DND-41 (cell line): ENCODE measurements around the gene UNC5C.

Experiments
- ATAC-seq: fragments of 200-7000 bp; cut with Tn5 transposase; 3 replicates; pipeline ENCODE4 v1.9.1; 2021; ENCODE audit warnings: low read depth; ENCODE audit not compliant: insufficient read depth
- DNase-seq: peaks from one replicate; pipeline ENCODE4 v3.0.0-alpha.2; 2020
- H2AFZ ChIP-seq: 2 replicates; pipeline ENCODE4 v1.6.0; 2012; ENCODE audit warnings: low read depth, low read length
- H3K27ac ChIP-seq: 2 replicates; pipeline ENCODE4 v1.5.1; 2012; ENCODE audit warnings: low read length, inconsistent platforms
- H3K27me3 ChIP-seq: fragments of 200-600 bp; sonication (generic); 2 replicates; pipeline ENCODE4 v1.6.0; 2012; ENCODE audit warnings: low read length, mild to moderate bottlenecking, inconsistent platforms; ENCODE audit not compliant: insufficient read depth, poor library complexity
- H3K36me3 ChIP-seq: 2 replicates; pipeline ENCODE4 v1.5.1; 2012; ENCODE audit warnings: low read length, inconsistent platforms; ENCODE audit not compliant: insufficient read depth
- H3K4me1 ChIP-seq: 2 replicates; pipeline ENCODE4 v1.5.1; 2012; ENCODE audit warnings: mild to moderate bottlenecking, low read length; ENCODE audit not compliant: insufficient read depth
- H3K4me2 ChIP-seq: 2 replicates; pipeline ENCODE4 v1.6.0; 2012; ENCODE audit warnings: mild to moderate bottlenecking, moderate library complexity, low read length, inconsistent platforms; ENCODE audit not compliant: insufficient read depth
- H3K4me3 ChIP-seq, 2 experiments: fragments of 200-600 bp in 1 of 2; shearing (Covaris generic) in 1 of 2; 2 replicates each; pipeline ENCODE4 v1.5.1; 2012 to 2016; ENCODE audit warnings: inconsistent platforms in 2 of 2, low read length in 2 of 2, mild to moderate bottlenecking in 2 of 2, low read depth in 1 of 2, moderate library complexity in 1 of 2
- H3K79me2 ChIP-seq: 2 replicates; pipeline ENCODE4 v1.6.0; 2012; ENCODE audit warnings: low read length, inconsistent platforms; ENCODE audit not compliant: insufficient read depth
- H3K9ac ChIP-seq: 2 replicates; pipeline ENCODE4 v1.6.0; 2012; ENCODE audit warnings: low read depth, mild to moderate bottlenecking, inconsistent platforms, low read length, moderate library complexity
- H3K9me3 ChIP-seq: 2 replicates; pipeline ENCODE4 v1.5.1; 2012; ENCODE audit warnings: low read length, moderate library complexity, mild to moderate bottlenecking, inconsistent platforms; ENCODE audit not compliant: insufficient read depth, severe bottlenecking
- H4K20me1 ChIP-seq: 2 replicates; pipeline ENCODE4 v1.6.0; 2012; ENCODE audit warnings: low read length; ENCODE audit not compliant: insufficient read depth
- EZH2 ChIP-seq: IDR thresholded peaks from 3 replicates; pipeline ENCODE4 v1.6.1; 2012; ENCODE audit warnings: borderline replicate concordance, low read depth, mild to moderate bottlenecking, moderate library complexity, low read length, inconsistent platforms; ENCODE audit not compliant: severe bottlenecking
- TF ChIP-seq, protein P1 (sequence below): IDR thresholded peaks from 2 replicates; pipeline ENCODE4 v1.5.1; 2012; ENCODE audit warnings: borderline replicate concordance, low read length, moderate library complexity, mild to moderate bottlenecking; ENCODE audit not compliant: poor library complexity, severe bottlenecking; ENCODE audit errors: extremely low read depth

Gene UNC5C

DNA sequence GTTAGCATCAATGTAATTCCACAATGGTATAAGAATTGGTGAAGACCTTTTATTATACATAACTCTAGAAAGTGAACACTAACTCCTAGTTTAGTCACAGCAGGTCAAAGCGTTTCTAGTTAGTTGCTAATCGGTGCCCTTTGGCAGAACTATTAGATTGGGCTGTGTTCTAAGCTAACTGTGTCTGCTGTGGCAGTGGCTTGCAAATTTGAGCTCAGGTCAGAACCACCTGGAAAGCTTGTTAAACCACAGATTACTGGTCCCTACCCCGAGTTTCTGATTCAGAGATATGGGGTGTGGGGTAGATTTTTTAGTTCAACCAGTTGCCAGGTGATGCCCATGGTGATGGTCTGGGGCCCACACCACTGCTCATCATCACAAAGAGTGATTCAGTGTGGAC lies 332.1 kb downstream of the UNC5C start:
- H3K4me2 ChIP-seq = no peak overlapping the region
- peak; percentile 53; the same call in 2 of the 3 replicates for ATAC-seq
- DNase-seq = no peak
- H3K27me3 ChIP-seq = no peaks in the 10 kb centered on the region
- H2AFZ ChIP-seq = no peak overlapping the region
- H3K9ac ChIP-seq = no peak overlapping the region
- no peaks in the 10 kb centered on the region for H3K36me3 ChIP-seq
- no peak overlapping the region for H3K4me3 ChIP-seq
- H3K9me3 ChIP-seq = no peaks in the 10 kb centered on the region
- TF ChIP-seq, protein P1, sequence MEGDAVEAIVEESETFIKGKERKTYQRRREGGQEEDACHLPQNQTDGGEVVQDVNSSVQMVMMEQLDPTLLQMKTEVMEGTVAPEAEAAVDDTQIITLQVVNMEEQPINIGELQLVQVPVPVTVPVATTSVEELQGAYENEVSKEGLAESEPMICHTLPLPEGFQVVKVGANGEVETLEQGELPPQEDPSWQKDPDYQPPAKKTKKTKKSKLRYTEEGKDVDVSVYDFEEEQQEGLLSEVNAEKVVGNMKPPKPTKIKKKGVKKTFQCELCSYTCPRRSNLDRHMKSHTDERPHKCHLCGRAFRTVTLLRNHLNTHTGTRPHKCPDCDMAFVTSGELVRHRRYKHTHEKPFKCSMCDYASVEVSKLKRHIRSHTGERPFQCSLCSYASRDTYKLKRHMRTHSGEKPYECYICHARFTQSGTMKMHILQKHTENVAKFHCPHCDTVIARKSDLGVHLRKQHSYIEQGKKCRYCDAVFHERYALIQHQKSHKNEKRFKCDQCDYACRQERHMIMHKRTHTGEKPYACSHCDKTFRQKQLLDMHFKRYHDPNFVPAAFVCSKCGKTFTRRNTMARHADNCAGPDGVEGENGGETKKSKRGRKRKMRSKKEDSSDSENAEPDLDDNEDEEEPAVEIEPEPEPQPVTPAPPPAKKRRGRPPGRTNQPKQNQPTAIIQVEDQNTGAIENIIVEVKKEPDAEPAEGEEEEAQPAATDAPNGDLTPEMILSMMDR = no peak
- no peak for TF ChIP-seq EZH2
- H4K20me1 ChIP-seq = no peaks in the 10 kb centered on the region
- H3K79me2 ChIP-seq = no peaks in the 10 kb centered on the region
- H3K27ac ChIP-seq = no peak overlapping the region
- H3K4me1 ChIP-seq = peaks cover 4% of the 10 kb centered on the region; the same call in 1 of the 2 replicates

DNA sequence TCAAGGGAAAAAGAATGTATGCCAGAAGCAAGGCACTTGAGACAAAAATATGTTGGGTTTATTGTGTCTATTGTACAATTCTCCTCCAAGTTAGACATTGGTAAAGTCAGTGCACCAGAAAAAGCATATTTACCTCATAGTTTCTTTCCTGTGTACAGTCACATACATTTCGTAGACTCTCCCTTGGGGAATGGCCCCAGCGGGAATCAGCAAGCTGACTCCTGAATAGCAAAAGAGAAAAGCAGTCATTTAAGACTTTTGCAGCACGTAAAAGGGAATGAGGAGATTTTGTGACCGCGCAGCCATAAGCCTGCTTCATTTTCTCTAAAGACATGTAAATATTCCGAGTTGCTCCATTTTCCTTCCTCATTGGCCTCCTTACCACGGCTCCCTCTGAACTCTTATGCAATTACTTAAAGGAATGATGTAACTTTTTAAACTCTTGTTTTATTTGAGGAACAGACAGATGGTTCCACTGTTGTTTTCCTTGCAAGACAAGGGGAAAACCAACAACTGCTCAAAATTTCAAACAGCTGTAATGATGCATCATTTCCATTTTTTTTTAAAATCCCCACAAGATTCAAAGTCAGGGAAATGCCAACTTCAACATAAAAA lies 332.7 kb downstream of the UNC5C start:
- no peak overlapping the region for H3K9ac ChIP-seq

DNA sequence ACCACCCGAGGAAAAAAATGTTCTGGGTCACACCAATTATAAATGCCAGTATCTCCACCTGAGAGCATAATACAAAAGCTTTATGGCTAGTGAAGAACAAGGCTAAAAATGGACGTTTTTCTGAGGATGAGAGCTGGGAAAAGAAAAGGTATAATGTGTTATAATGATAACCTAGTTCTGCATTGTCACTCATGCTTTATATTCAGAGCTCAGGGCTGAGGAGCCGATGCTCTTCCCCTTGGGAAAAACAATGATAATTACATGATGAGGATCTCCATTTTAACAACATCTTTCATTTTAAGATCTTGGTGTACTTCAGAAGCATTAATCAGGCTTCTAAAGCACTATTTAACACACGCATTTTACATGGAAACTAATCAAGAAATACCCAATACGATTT lies 333.7 kb downstream of the UNC5C start:
- no peak for DNase-seq
- no peak overlapping the region for H3K4me2 ChIP-seq
- no peak overlapping the region for H3K4me3 ChIP-seq
- no peaks in the 10 kb centered on the region for H4K20me1 ChIP-seq
- peaks cover 4% of the 10 kb centered on the region; the same call in 1 of the 2 replicates for H3K4me1 ChIP-seq
- no peaks in the 10 kb centered on the region for H3K27me3 ChIP-seq
- no peak overlapping the region for H2AFZ ChIP-seq
- H3K79me2 ChIP-seq = no peaks in the 10 kb centered on the region
- ATAC-seq = no peak
- no peaks in the 10 kb centered on the region for H3K36me3 ChIP-seq
- no peak overlapping the region for H3K9ac ChIP-seq
- no peaks in the 10 kb centered on the region for H3K9me3 ChIP-seq
- TF ChIP-seq EZH2 = no peak
- TF ChIP-seq, protein P1 = no peak
- H3K27ac ChIP-seq = no peak overlapping the region

More for the DNA sequence above, 332.7 kb downstream of the UNC5C start:
- Histone ChIP-seq H3K27ac (no peak overlapping the region), H3K4me3 (no peak overlapping the region), H3K79me2 (no peaks in the 10 kb centered on the region), H3K4me1 (peaks cover 4% of the 10 kb centered on the region; the same call in 1 of the 2 replicates), H3K9me3 (no peaks in the 10 kb centered on the region), H3K27me3 (no peaks in the 10 kb centered on the region), H4K20me1 (no peaks in the 10 kb centered on the region), H3K36me3 (no peaks in the 10 kb centered on the region), H2AFZ (no peak overlapping the region), H3K4me2 (no peak overlapping the region)
- DNase-seq (no peak), ATAC-seq (no peak)
- TF ChIP-seq EZH2 = no peak
- TF ChIP-seq, protein P1 = no peak

DNA sequence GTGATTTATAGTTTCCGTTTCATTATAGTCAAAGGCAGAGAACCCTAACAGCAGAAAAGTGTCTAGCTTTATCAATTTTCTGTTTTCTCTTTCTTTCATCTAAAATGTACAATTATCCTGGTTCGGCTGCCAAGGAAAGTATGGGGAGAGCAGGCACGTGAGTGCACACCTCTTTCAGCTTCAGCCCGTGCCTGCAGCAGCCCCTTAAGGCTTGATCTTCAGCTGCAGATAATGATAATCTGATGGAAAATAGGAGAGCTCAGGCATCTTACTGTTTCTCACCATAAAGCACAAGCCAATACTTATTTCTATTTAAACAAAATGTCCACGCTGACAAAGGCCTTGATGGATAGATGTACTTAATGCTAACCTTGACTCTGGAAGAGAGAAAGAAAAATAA lies 334.4 kb downstream of the UNC5C start:
- H3K4me3 ChIP-seq = no peak overlapping the region
- DNase-seq (no peak), ATAC-seq (no peak)
- no peak for TF ChIP-seq EZH2
- TF ChIP-seq, protein P1 = no peak
- H3K27ac ChIP-seq = no peak overlapping the region
- no peak overlapping the region for H3K9ac ChIP-seq
- H3K79me2 ChIP-seq = no peaks in the 10 kb centered on the region
- no peaks in the 10 kb centered on the region for H3K36me3 ChIP-seq
- no peaks in the 10 kb centered on the region for H4K20me1 ChIP-seq
- no peak overlapping the region for H3K4me2 ChIP-seq
- no peaks in the 10 kb centered on the region for H3K27me3 ChIP-seq
- H2AFZ ChIP-seq = no peak overlapping the region
- no peaks in the 10 kb centered on the region for H3K9me3 ChIP-seq
- H3K4me1 ChIP-seq = peaks cover 4% of the 10 kb centered on the region; the same call in 1 of the 2 replicates
